Measurements from ENCODE around the gene ADH1C. TPM values are rescaled to one million over a fixed set of nuclear protein-coding genes. Genes with fewer than 3 reads are reported as not detected.

Gene ADH1C
- total RNA-seq, 1 donor from 2014 or later = not detected

DNA sequence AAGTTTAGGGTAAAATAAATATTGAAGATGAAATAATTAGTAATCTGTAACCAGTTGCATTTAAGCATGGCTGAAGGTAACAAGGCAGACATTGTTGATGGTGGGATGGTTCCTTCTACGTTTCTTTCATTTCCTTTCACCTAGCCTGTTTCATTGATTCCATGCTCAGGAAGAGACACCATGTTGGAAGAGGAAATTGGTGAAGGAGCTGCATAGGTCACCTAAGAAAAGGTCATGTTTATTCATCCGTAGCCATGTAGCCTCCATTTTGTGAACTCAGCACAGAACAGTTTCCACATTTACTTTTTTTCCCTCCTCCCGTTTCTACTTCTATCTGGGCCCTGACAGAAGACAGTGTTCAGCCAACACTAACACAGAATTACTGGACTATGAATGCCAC lies 35.2 kb downstream of the ADH1C start:
- CTCF ChIA-PET = no interaction called here
- Mint-ChIP-seq H3K9me3 (no peaks in the 10 kb centered on the region), H3K4me1 (no peaks in the 10 kb centered on the region), H3K27me3 (no peaks in the 10 kb centered on the region), H3K4me3 (no peak overlapping the region), H3K27ac (no peak overlapping the region), H3K36me3 (ENCODE audit: low read depth) (no peaks in the 10 kb centered on the region)
- intact Hi-C loops (cut with micrococcal nuclease) = no loop called here
- no peak for TF ChIP-seq CTCF (IDR thresholded peaks at IDR 0.05)
- ATAC-seq (ENCODE audit: low read depth) (no peak), DNase-seq (no peak)
- POLR2A ChIA-PET = no interaction called here

DNA sequence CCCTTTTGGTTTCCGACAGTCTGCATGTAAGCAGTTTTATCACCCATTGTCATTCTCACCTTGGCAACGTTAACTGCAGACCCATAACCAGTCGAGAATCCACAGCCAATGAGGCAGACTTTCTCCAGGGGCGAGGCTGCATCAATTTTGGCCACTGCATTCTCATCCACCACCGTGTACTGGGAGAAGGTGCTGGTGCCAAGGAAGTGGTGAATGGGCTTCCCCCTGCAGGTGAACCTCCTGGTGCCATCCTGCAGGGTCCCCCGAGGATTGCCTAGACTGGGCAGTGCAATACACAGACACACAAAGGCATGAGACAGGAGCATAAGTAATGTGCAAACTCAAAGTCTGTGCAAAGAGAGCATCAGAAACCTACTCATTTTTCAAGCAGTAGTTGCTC lies 36.7 kb downstream of the ADH1C start:
- no peaks in the 10 kb centered on the region for H3K4me1 Mint-ChIP-seq
- no peaks in the 10 kb centered on the region for H3K36me3 Mint-ChIP-seq (ENCODE audit: low read depth)
- DNase-seq (no peak), ATAC-seq (ENCODE audit: low read depth) (no peak)
- no peak overlapping the region for H3K27ac Mint-ChIP-seq
- no peak overlapping the region for H3K4me3 Mint-ChIP-seq
- no peaks in the 10 kb centered on the region for H3K27me3 Mint-ChIP-seq
- intact Hi-C loops (cut with micrococcal nuclease) = no loop called here
- ChIA-PET POLR2A (no interaction called here), CTCF (no interaction called here)
- no peak for TF ChIP-seq CTCF (IDR thresholded peaks at IDR 0.05)
- H3K9me3 Mint-ChIP-seq = no peaks in the 10 kb centered on the region

DNA sequence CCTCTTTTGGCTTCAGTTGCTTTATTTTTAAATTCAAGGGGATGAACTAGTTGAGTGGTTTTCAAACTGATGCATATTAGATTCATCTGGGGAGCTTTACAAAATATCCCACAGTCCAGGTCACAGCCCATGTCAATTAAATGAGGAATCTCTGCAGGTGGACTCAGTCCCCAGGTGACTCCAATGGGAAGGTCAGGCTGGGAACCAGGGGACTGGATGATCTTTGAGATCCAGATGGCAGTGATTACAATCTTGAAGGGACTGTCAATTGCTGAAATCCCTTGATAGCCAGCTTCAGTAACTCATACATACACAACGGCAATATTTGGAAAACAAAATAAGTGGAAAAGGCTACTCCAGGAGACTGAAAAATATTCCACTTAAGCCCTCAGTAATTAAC lies 38.3 kb downstream of the ADH1C start:
- Mint-ChIP-seq H3K36me3 (ENCODE audit: low read depth) (no peaks in the 10 kb centered on the region), H3K4me1 (no peaks in the 10 kb centered on the region), H3K4me3 (no peak overlapping the region), H3K9me3 (no peaks in the 10 kb centered on the region), H3K27me3 (no peaks in the 10 kb centered on the region), H3K27ac (no peak overlapping the region)
- no peak for TF ChIP-seq CTCF (IDR thresholded peaks at IDR 0.05)
- CTCF ChIA-PET = no interaction called here
- POLR2A ChIA-PET = no interaction called here
- no peak for ATAC-seq (ENCODE audit: low read depth)
- no peak for DNase-seq
- intact Hi-C loops (cut with micrococcal nuclease) = no loop called here

DNA sequence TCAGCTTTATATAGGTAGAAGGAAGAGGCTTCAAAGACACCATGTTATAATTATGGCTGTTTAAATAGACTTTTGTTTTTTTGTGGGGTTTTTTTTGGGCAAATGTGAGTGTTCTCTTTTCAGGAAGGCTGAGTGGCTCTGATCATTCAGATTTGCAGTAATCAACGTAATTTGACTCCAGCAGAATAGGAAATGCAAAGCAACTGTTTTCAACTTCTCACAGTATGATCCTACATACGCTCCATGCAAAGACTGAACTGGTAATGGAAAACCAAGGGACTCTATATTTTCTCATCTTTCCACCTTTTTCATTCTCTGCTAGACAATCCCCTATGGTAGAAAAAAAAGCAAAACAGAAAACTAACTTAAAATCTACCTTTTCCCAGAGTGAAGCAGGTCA lies 42.2 kb downstream of the ADH1C start:
- Mint-ChIP-seq H3K4me3 (no peak overlapping the region), H3K36me3 (ENCODE audit: low read depth) (no peaks in the 10 kb centered on the region), H3K9me3 (no peaks in the 10 kb centered on the region), H3K27ac (no peak overlapping the region), H3K27me3 (no peaks in the 10 kb centered on the region), H3K4me1 (no peaks in the 10 kb centered on the region)
- ChIA-PET POLR2A (no interaction called here), CTCF (no interaction called here)
- intact Hi-C loops (cut with micrococcal nuclease) = no loop called here
- ATAC-seq (ENCODE audit: low read depth) (no peak), DNase-seq (no peak)
- no peak for TF ChIP-seq CTCF (IDR thresholded peaks at IDR 0.05)

DNA sequence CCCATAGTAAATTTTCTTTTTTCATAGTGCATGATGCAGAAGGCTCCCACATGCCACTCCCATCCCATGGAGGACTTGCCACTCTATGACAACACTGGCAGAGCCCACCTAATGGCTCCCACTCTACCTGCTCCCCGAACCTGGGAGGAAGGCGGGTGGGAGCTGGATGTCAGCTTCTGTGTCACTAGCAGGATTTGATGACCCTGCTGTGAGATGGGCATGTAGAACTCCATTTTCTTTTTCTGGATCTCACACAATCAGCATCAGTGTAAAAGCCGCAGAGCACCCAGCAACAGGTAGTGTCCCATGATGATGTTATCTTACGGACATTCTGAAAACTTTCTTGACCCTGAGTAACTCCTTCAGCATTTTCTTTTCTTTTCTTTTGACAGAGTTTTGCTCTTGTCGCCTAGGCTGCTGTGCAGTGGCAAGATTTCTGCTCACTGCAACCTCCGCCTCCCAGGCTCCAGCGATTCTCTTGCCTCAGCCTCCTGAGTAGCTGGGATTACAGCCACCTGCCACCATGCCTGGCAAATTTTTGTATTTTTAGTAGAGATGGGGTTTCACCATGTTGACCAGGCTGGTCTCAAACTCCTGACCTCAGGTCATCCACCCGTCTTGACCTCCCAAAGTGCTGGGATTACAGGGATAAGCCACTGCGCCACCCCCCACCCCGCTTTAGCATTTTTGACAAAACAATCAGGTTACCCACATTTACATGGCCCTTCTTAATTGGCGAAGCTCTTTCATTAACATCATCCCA lies 46.7 kb downstream of the ADH1C start:
- no peak for TF ChIP-seq CTCF (IDR thresholded peaks at IDR 0.05)
- Mint-ChIP-seq H3K27ac (no peak overlapping the region), H3K27me3 (no peaks in the 10 kb centered on the region), H3K4me1 (no peaks in the 10 kb centered on the region), H3K9me3 (peaks cover 3% of the 10 kb centered on the region), H3K4me3 (no peak overlapping the region), H3K36me3 (ENCODE audit: low read depth) (no peaks in the 10 kb centered on the region)
- intact Hi-C loops (cut with micrococcal nuclease) = no loop called here
- CTCF ChIA-PET = no interaction called here
- ATAC-seq (ENCODE audit: low read depth) (no peak), DNase-seq (no peak)
- POLR2A ChIA-PET = no interaction called here

All from activated B cell treated with CpG ODN at 0.5 μM for 24 hours (primary cell).